HepG2 (cell line): Measurements from ENCODE around the gene UPK1A. TPM values are rescaled to one million over a fixed set of nuclear protein-coding genes. Genes with fewer than 3 reads are reported as not detected.

ENCODE experiments used
- CSRNP2 ChIP-seq: sonication (generic); formaldehyde crosslinking; conservative IDR thresholded peaks from 2 replicates; pipeline ENCODE4 v1.8.0; 2022; ENCODE audit warnings: low read depth, missing genetic modification reagents
- FIP1L1 ChIP-seq: fragments of 200-400 bp; formaldehyde crosslinking; IDR thresholded peaks from 2 replicates; pipeline ENCODE4 v1.6.1; 2018; ENCODE audit warnings: low read depth, mild to moderate bottlenecking, low read length, moderate library complexity, borderline replicate concordance; ENCODE audit not compliant: insufficient read depth
- FLYWCH1 ChIP-seq: sonication (generic); formaldehyde crosslinking; IDR thresholded peaks from 2 replicates; pipeline ENCODE4 v1.8.1; 2023; ENCODE audit warnings: mild to moderate bottlenecking, missing genetic modification reagents
- GRHL1 ChIP-seq: sonication (generic); formaldehyde crosslinking; conservative IDR thresholded peaks from 2 replicates; pipeline ENCODE4 v1.8.0; 2022; ENCODE audit warnings: missing genetic modification reagents
- KAT7 ChIP-seq: IDR thresholded peaks from 2 replicates; pipeline ENCODE4 v1.6.1; 2018; ENCODE audit warnings: borderline replicate concordance, missing compliant biosample characterization
- LCORL ChIP-seq, 2 experiments: fragments of 450-650 bp in 1 of 2; sonication (generic) in 1 of 2; formaldehyde crosslinking in 1 of 2; IDR thresholded peaks; 2 replicates each; pipeline versions ENCODE4 v1.5.0 to v1.6.1; 2017 to 2020; ENCODE audit warnings: antibody characterized with exemption in 1 of 2, missing genetic modification reagents in 1 of 2
- MXD1 ChIP-seq: sonication (generic); formaldehyde crosslinking; IDR thresholded peaks from 2 replicates; pipeline ENCODE4 v1.4.0; 2020; ENCODE audit warnings: mild to moderate bottlenecking, missing genetic modification reagents
- ONECUT2 ChIP-seq: sonication (generic); formaldehyde crosslinking; IDR thresholded peaks from 2 replicates; pipeline ENCODE4 v1.4.0; 2020; ENCODE audit warnings: missing genetic modification reagents
- PHF5A ChIP-seq: IDR thresholded peaks from one replicate; pipeline ENCODE4 v1.6.1; 2018; ENCODE audit warnings: low read depth, missing genetic modification reagents; ENCODE audit not compliant: unreplicated experiment
- PRDM4 ChIP-seq: sonication (generic); formaldehyde crosslinking; IDR thresholded peaks from 2 replicates; pipeline ENCODE4 v1.9.0; 2021; ENCODE audit warnings: missing genetic modification reagents, borderline replicate concordance
- RNF2 ChIP-seq: fragments of 450-650 bp; conservative IDR thresholded peaks from 2 replicates; pipeline ENCODE4 v1.6.1; 2016; ENCODE audit warnings: low read depth
- SMC3 ChIP-seq: IDR thresholded peaks from 2 replicates; pipeline ENCODE4 v1.6.1; 2011; ENCODE audit warnings: low read length, improper control_type of control experiment
- SOX13 ChIP-seq, 3 experiments: fragments of 450-650 bp in 1 of 3; sonication (generic) in 1 of 3; formaldehyde crosslinking in 1 of 3; IDR thresholded peaks in 2 of 3; conservative IDR thresholded peaks in 1 of 3; 2 replicates each; pipeline versions ENCODE4 v1.5.0 to v1.6.1; 2016 to 2020; ENCODE audit warnings: antibody characterized with exemption in 1 of 3, mild to moderate bottlenecking in 1 of 3, missing compliant biosample characterization in 1 of 3, missing genetic modification reagents in 1 of 3, moderate library complexity in 1 of 3
- TAF15 ChIP-seq: fragments of 200-400 bp; formaldehyde crosslinking; IDR thresholded peaks from one replicate; pipeline ENCODE4 v1.6.1; 2018; ENCODE audit warnings: mild to moderate bottlenecking, low read depth, low read length; ENCODE audit not compliant: poor library complexity, severe bottlenecking
- YY1 ChIP-seq: IDR thresholded peaks from 2 replicates; pipeline ENCODE4 v1.6.1; 2011; ENCODE audit warnings: low read length, low read depth, moderate library complexity, mild to moderate bottlenecking; ENCODE audit not compliant: insufficient read depth, insufficient replicate concordance
- ZBTB26 ChIP-seq: IDR thresholded peaks from 2 replicates; pipeline ENCODE4 v1.6.1; 2016; ENCODE audit warnings: missing compliant biosample characterization, missing genetic modification reagents, borderline replicate concordance
- ZC3H4 ChIP-seq: sonication (generic); formaldehyde crosslinking; IDR thresholded peaks from 2 replicates; pipeline ENCODE4 v1.4.0; 2020; ENCODE audit warnings: missing genetic modification reagents, borderline replicate concordance
- ZFY ChIP-seq: sonication (generic); formaldehyde crosslinking; IDR thresholded peaks from 2 replicates; pipeline ENCODE4 v1.4.0; 2020; ENCODE audit warnings: missing genetic modification reagents
- ZMYM4 ChIP-seq: sonication (generic); formaldehyde crosslinking; IDR thresholded peaks from 2 replicates; pipeline ENCODE4 v1.8.1; 2023; ENCODE audit warnings: mild to moderate bottlenecking, missing genetic modification reagents
- ZNF317 ChIP-seq: sonication (generic); formaldehyde crosslinking; IDR thresholded peaks from 2 replicates; pipeline ENCODE4 v1.5.0; 2020; ENCODE audit warnings: mild to moderate bottlenecking, missing genetic modification reagents
- ZNF792 ChIP-seq: IDR thresholded peaks from 2 replicates; pipeline ENCODE4 v1.6.1; 2016
- polyA plus RNA-seq, 8 experiments: library from polyadenylated mRNA; depleted of rRNA in 3 of 8; stranded (reverse) in 7 of 8; unstranded in 1 of 8; fragments of >200 nt; fragmentation: Illumina TruSeq in 4 of 8; extraction: Trizol in 4 of 8; gene quantifications; 2 replicates each; pipeline versions ENCODE4 v1.2.1 to v1.2.3, GENCODE V29; 2011 to 2016; ENCODE audit warnings: low read depth in 4 of 8, missing spikeins in 1 of 8, mixed read lengths in 1 of 8; ENCODE audit not compliant: insufficient read depth in 1 of 8
- total RNA-seq, 5 experiments: library from RNA; depleted of rRNA; stranded (reverse); fragments of >200 nt; fragmentation: Illumina TruSeq; extraction: Trizol; gene quantifications; 2 replicates each; pipeline ENCODE4 v1.2.3, GENCODE V29; 2016; ENCODE audit warnings: low read depth in 1 of 5

Gene UPK1A
- total and polyA plus RNA-seq, 2 of the 13 experiments (the other 11 are each of a cell fraction or from before 2014, with no cell fraction given), result 2.9 TPM; not detected in 1

GRCh38 chr19:35715981-35716800, 49.9 kb downstream of the UPK1A start (continued):
- TF ChIP-seq GRHL1 (CRISPR knock-in tag), result no peak
- no peak; the same call in 1 of the 2 replicates for TF ChIP-seq ZNF792
- TF ChIP-seq PHF5A (CRISPR knock-in tag), result no peak
- TF ChIP-seq MXD1 (CRISPR knock-in tag), result peak; percentile 69; the same call in 1 of the 2 replicates
- TF ChIP-seq ONECUT2 (CRISPR knock-in tag), result no peak
- no peak for TF ChIP-seq YY1
- TF ChIP-seq ZC3H4, result no peak
- TF ChIP-seq CSRNP2 (CRISPR knock-in tag), result no peak
- TF ChIP-seq FLYWCH1 (CRISPR knock-in tag), result no peak
- TF ChIP-seq KAT7 (CRISPR knock-in tag), result no peak
- no peak for TF ChIP-seq PRDM4 (CRISPR knock-in tag)
- TF ChIP-seq ZFY (CRISPR knock-in tag), result no peak
- TF ChIP-seq SMC3, result no peak
- peak; percentile 27; the same call in 1 of the 2 replicates for TF ChIP-seq ZMYM4 (CRISPR knock-in tag)
- no peak for TF ChIP-seq TAF15
- TF ChIP-seq RNF2, result no peak; the same call in 1 of the 2 replicates
- no peak for TF ChIP-seq FIP1L1
- 0 out of 2 replicates have a peak, but pooled peaks have one; percentile 11 for TF ChIP-seq ZBTB26
- TF ChIP-seq SOX13 (IDR thresholded peaks at IDR 0.05), result no peak
- TF ChIP-seq SOX13 (CRISPR knock-in tag; conservative IDR thresholded peaks at IDR 0.05 in 1 of 2, IDR thresholded peaks at IDR 0.05 in 1 of 2), result no peak; a peak in 1 of 4 replicates
- TF ChIP-seq ZNF317 (CRISPR knock-in tag), result no peak
- no peak for TF ChIP-seq LCORL (IDR thresholded peaks at IDR 0.05)
- TF ChIP-seq LCORL (CRISPR knock-in tag; IDR thresholded peaks at IDR 0.05), result peak; percentile 32; the same call in 1 of the 2 replicates
